Neural crest cell (in vitro differentiated cells): Measurements from ENCODE around the gene PLSCR5. TPM values are rescaled to one million over a fixed set of nuclear protein-coding genes. Genes with fewer than 3 reads are reported as not detected.

Source experiments
- DNase-seq: peaks from one replicate; pipeline ENCODE4 v3.0.0; 2021; ENCODE audit warnings: low read depth, mixed read lengths, low spot score
- H3K27ac Mint-ChIP-seq: one replicate; pipeline ENCODE4 v1.8.0; 2021; ENCODE audit warnings: mild to moderate bottlenecking, mixed read lengths; ENCODE audit not compliant: unreplicated experiment
- H3K27me3 Mint-ChIP-seq: 2 replicates; pipeline ENCODE4 v1.8.0; 2021; ENCODE audit warnings: low read depth, mild to moderate bottlenecking, mixed read lengths
- H3K36me3 Mint-ChIP-seq: 2 replicates; pipeline ENCODE4 v1.8.0; 2021; ENCODE audit warnings: low read depth, mild to moderate bottlenecking, mixed read lengths
- H3K4me1 Mint-ChIP-seq: 2 replicates; pipeline ENCODE4 v1.8.0; 2021; ENCODE audit warnings: mixed read lengths
- H3K4me3 Mint-ChIP-seq: one replicate; pipeline ENCODE4 v1.8.0; 2021; ENCODE audit warnings: mild to moderate bottlenecking, mixed read lengths
- H3K9me3 Mint-ChIP-seq: 2 replicates; pipeline ENCODE4 v1.8.0; 2021; ENCODE audit warnings: mixed read lengths
- total RNA-seq: library from RNA; stranded (reverse); gene quantifications from 2 replicates; pipeline ENCODE4 v1.2.1, GENCODE V29; 2021
- TF ChIP-seq, protein P1 (sequence below): fragments of 200-600 bp; sonication (generic); conservative IDR thresholded peaks from 2 replicates; pipeline ENCODE4 v1.5.0; 2021; ENCODE audit warnings: antibody characterized with exemption, mild to moderate bottlenecking

The PLSCR5 gene
- total RNA-seq, 1 donor from 2014 or later: not detected

- no peaks in the 10 kb centered on the region for H3K27me3 Mint-ChIP-seq
- no peaks in the 10 kb centered on the region for H3K36me3 Mint-ChIP-seq
- TF ChIP-seq, protein P1, sequence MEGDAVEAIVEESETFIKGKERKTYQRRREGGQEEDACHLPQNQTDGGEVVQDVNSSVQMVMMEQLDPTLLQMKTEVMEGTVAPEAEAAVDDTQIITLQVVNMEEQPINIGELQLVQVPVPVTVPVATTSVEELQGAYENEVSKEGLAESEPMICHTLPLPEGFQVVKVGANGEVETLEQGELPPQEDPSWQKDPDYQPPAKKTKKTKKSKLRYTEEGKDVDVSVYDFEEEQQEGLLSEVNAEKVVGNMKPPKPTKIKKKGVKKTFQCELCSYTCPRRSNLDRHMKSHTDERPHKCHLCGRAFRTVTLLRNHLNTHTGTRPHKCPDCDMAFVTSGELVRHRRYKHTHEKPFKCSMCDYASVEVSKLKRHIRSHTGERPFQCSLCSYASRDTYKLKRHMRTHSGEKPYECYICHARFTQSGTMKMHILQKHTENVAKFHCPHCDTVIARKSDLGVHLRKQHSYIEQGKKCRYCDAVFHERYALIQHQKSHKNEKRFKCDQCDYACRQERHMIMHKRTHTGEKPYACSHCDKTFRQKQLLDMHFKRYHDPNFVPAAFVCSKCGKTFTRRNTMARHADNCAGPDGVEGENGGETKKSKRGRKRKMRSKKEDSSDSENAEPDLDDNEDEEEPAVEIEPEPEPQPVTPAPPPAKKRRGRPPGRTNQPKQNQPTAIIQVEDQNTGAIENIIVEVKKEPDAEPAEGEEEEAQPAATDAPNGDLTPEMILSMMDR: no peak
- no peak overlapping the region for H3K4me3 Mint-ChIP-seq
- H3K27ac Mint-ChIP-seq: no peak overlapping the region
- no peak for DNase-seq
- no peaks in the 10 kb centered on the region for H3K4me1 Mint-ChIP-seq
- H3K9me3 Mint-ChIP-seq: peaks cover 5% of the 10 kb centered on the region
These were observed 45.8 kb downstream of the PLSCR5 start for GRCh38 chr3:146559388-146559787.

GRCh38 chr3:146558781-146559180 is 46.4 kb downstream of the PLSCR5 start:
- TF ChIP-seq, protein P1: no peak
- DNase-seq: no peak
- Mint-ChIP-seq H3K9me3 (peaks cover 5% of the 10 kb centered on the region), H3K4me3 (no peak overlapping the region), H3K4me1 (no peaks in the 10 kb centered on the region), H3K36me3 (no peaks in the 10 kb centered on the region), H3K27ac (no peak overlapping the region), H3K27me3 (no peaks in the 10 kb centered on the region)

DNA sequence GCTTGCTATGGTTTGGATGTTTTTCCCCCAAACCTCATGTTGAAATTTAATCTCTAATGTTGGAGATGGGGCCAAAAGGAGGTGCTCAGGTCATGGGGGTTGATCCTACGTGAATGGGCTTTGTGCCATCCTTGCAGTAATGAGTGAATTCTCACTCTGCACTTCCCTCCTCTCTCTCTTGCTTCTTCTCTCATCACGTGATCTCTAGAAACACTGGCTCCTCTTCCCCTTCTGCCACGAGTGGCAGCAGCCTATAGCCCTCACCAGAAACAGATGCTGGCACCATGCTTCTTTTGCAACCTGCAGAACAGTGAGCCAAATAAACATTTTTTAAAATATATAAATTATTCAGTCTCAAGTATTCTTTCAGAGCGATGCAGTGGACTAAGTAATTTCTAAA is 47.4 kb downstream of the PLSCR5 start:
- H3K4me1 Mint-ChIP-seq: no peaks in the 10 kb centered on the region

DNA sequence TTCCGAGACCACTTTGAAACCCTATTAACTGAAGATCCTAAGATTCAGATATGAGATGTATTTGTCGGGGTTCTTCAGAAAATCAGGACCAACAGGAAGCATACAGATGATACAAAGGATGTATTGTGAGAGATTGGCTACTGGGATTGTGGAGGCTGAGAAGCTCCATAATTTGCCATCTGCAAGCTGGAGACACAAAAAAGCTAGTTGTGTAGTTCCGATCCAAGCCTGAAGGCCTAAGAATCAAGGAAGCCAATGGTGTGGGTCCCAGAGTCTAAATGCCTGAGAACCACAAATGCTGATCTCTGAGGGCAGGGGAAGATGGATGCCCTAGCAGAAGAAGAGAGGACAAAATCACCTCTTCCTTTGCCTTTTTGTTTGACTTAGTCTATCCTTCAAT is 49.8 kb downstream of the PLSCR5 start:
- no peak overlapping the region for H3K4me3 Mint-ChIP-seq
- no peaks in the 10 kb centered on the region for H3K27me3 Mint-ChIP-seq
- no peak overlapping the region for H3K27ac Mint-ChIP-seq
- no peaks in the 10 kb centered on the region for H3K4me1 Mint-ChIP-seq
- no peaks in the 10 kb centered on the region for H3K9me3 Mint-ChIP-seq
- no peaks in the 10 kb centered on the region for H3K36me3 Mint-ChIP-seq
- TF ChIP-seq, protein P1: no peak
- no peak for DNase-seq

More for the DNA sequence above, 47.4 kb downstream of the PLSCR5 start:
- no peak overlapping the region for H3K4me3 Mint-ChIP-seq
- peaks cover 2% of the 10 kb centered on the region for H3K9me3 Mint-ChIP-seq
- H3K27me3 Mint-ChIP-seq: no peaks in the 10 kb centered on the region
- H3K27ac Mint-ChIP-seq: no peak overlapping the region
- no peak for DNase-seq
- H3K36me3 Mint-ChIP-seq: no peaks in the 10 kb centered on the region
- TF ChIP-seq, protein P1: no peak

- TF ChIP-seq, protein P1: no peak
- no peaks in the 10 kb centered on the region for H3K27me3 Mint-ChIP-seq
- H3K9me3 Mint-ChIP-seq: no peaks in the 10 kb centered on the region
- no peak overlapping the region for H3K27ac Mint-ChIP-seq
- H3K4me1 Mint-ChIP-seq: no peaks in the 10 kb centered on the region
- no peaks in the 10 kb centered on the region for H3K36me3 Mint-ChIP-seq
- no peak overlapping the region for H3K4me3 Mint-ChIP-seq
- DNase-seq: no peak
These were observed 50.9 kb downstream of the PLSCR5 start for GRCh38 chr3:146554151-146554760.
